ENCODE data around the gene RPS6KA2.
A peak's percentile ranks its signal among the peaks of the same experiment; 100 is the strongest.

Gene RPS6KA2

GRCh38 chr6:166466178-166467122, 160.6 kb downstream of the RPS6KA2 start:
- Histone ChIP-seq H3K27me3 (ENCODE audit: insufficient read depth, low read length, poor library complexity) (no peaks in the 10 kb centered on the region), H3K4me2 (ENCODE audit: insufficient read depth, low read length) (no peak overlapping the region), H3K4me1 (ENCODE audit: insufficient read depth, low read length) (no peaks in the 10 kb centered on the region), H3K79me2 (ENCODE audit: insufficient read depth, low read length) (no peaks in the 10 kb centered on the region), H3K36me3 (ENCODE audit: insufficient read depth, low read length) (no peaks in the 10 kb centered on the region), H2AFZ (ENCODE audit: low read depth, low read length) (no peak overlapping the region), H3K27ac (ENCODE audit: low read length) (no peak overlapping the region), H3K4me3 (ENCODE audit: low read depth in 1 of 2, low read length in 2 of 2) (no peak overlapping the region), H3K9me3 (ENCODE audit: insufficient read depth, low read length, severe bottlenecking) (no peaks in the 10 kb centered on the region), H3K9ac (ENCODE audit: low read depth, low read length) (no peak overlapping the region), H4K20me1 (ENCODE audit: insufficient read depth, low read length) (no peaks in the 10 kb centered on the region)
- ATAC-seq (ENCODE audit: insufficient read depth, low read depth) (peak; percentile 55; the same call in 2 of the 3 replicates), DNase-seq (no peak)
- TF ChIP-seq CTCF (IDR thresholded peaks at IDR 0.05; ENCODE audit: borderline replicate concordance, extremely low read depth, low read length, poor library complexity, severe bottlenecking) (no peak), EZH2 (IDR thresholded peaks at IDR 0.05; ENCODE audit: borderline replicate concordance, low read depth, low read length, severe bottlenecking) (no peak)

GRCh38 chr6:166465671-166466087, 161.4 kb downstream of the RPS6KA2 start:
- no peaks in the 10 kb centered on the region for H3K27me3 ChIP-seq (ENCODE audit: insufficient read depth, low read length, poor library complexity)
- H4K20me1 ChIP-seq (ENCODE audit: insufficient read depth, low read length): no peaks in the 10 kb centered on the region
- no peaks in the 10 kb centered on the region for H3K4me1 ChIP-seq (ENCODE audit: insufficient read depth, low read length)
- no peaks in the 10 kb centered on the region for H3K36me3 ChIP-seq (ENCODE audit: insufficient read depth, low read length)
- H3K4me2 ChIP-seq (ENCODE audit: insufficient read depth, low read length): no peak overlapping the region
- ATAC-seq (ENCODE audit: insufficient read depth, low read depth): no peak
- TF ChIP-seq EZH2 (IDR thresholded peaks at IDR 0.05; ENCODE audit: borderline replicate concordance, low read depth, low read length, severe bottlenecking) (no peak), CTCF (IDR thresholded peaks at IDR 0.05; ENCODE audit: borderline replicate concordance, extremely low read depth, low read length, poor library complexity, severe bottlenecking) (peak; percentile 18)
- H3K4me3 ChIP-seq (ENCODE audit: low read depth in 1 of 2, low read length in 2 of 2): no peak overlapping the region
- no peak overlapping the region for H2AFZ ChIP-seq (ENCODE audit: low read depth, low read length)
- H3K79me2 ChIP-seq (ENCODE audit: insufficient read depth, low read length): no peaks in the 10 kb centered on the region
- no peaks in the 10 kb centered on the region for H3K9me3 ChIP-seq (ENCODE audit: insufficient read depth, low read length, severe bottlenecking)
- H3K9ac ChIP-seq (ENCODE audit: low read depth, low read length): no peak overlapping the region
- H3K27ac ChIP-seq (ENCODE audit: low read length): no peak overlapping the region
- DNase-seq: no peak

GRCh38 chr6:166465003-166465399, 162.1 kb downstream of the RPS6KA2 start:
- no peaks in the 10 kb centered on the region for H4K20me1 ChIP-seq (ENCODE audit: insufficient read depth, low read length)
- H3K27ac ChIP-seq (ENCODE audit: low read length): no peak overlapping the region
- TF ChIP-seq CTCF (IDR thresholded peaks at IDR 0.05; ENCODE audit: borderline replicate concordance, extremely low read depth, low read length, poor library complexity, severe bottlenecking) (no peak), EZH2 (IDR thresholded peaks at IDR 0.05; ENCODE audit: borderline replicate concordance, low read depth, low read length, severe bottlenecking) (no peak)
- H3K9ac ChIP-seq (ENCODE audit: low read depth, low read length): no peak overlapping the region
- no peak overlapping the region for H2AFZ ChIP-seq (ENCODE audit: low read depth, low read length)
- H3K79me2 ChIP-seq (ENCODE audit: insufficient read depth, low read length): no peaks in the 10 kb centered on the region
- no peaks in the 10 kb centered on the region for H3K9me3 ChIP-seq (ENCODE audit: insufficient read depth, low read length, severe bottlenecking)
- H3K36me3 ChIP-seq (ENCODE audit: insufficient read depth, low read length): no peaks in the 10 kb centered on the region
- no peaks in the 10 kb centered on the region for H3K4me1 ChIP-seq (ENCODE audit: insufficient read depth, low read length)
- DNase-seq (no peak), ATAC-seq (ENCODE audit: insufficient read depth, low read depth) (no peak)
- H3K27me3 ChIP-seq (ENCODE audit: insufficient read depth, low read length, poor library complexity): no peaks in the 10 kb centered on the region
- no peak overlapping the region for H3K4me2 ChIP-seq (ENCODE audit: insufficient read depth, low read length)
- H3K4me3 ChIP-seq (ENCODE audit: low read depth in 1 of 2, low read length in 2 of 2): no peak overlapping the region
